ENCODE data around the gene MARCKS.

The MARCKS gene

DNA sequence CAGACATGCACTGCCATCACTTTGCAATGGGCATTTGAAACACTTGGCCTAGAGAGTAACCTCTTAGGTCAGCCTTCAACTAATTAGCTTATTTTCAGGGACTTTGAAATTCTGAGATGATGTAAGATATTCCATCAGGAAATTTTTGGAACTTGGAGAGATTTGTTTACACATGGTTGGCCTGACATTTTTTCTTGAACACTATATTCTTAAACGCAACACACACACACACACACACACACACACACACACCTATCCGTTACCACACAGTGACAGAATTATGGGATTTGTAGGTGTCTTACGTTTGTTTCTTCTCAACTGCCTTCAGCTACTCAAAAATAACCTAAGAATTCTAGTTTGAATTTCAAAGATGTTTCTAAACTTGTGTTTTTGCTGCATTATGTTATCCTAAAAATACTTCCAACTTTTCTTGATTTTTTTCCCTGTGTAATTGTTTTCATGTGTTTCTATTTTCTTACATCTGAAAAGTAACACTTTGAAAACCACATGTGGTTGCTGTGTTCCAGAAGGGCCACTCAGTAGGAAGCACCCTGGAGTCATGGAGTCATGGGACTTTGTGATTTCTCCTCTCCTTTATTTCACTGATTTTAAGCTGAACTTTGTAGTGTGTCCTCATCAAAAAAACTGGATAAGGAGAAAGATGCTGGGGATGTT is 31.9 kb downstream of the MARCKS start (continued):
- no peak for TF ChIP-seq ZNF2 (tag by site-specific recombination; IDR thresholded peaks at IDR 0.05)
- TF ChIP-seq, protein P1, sequence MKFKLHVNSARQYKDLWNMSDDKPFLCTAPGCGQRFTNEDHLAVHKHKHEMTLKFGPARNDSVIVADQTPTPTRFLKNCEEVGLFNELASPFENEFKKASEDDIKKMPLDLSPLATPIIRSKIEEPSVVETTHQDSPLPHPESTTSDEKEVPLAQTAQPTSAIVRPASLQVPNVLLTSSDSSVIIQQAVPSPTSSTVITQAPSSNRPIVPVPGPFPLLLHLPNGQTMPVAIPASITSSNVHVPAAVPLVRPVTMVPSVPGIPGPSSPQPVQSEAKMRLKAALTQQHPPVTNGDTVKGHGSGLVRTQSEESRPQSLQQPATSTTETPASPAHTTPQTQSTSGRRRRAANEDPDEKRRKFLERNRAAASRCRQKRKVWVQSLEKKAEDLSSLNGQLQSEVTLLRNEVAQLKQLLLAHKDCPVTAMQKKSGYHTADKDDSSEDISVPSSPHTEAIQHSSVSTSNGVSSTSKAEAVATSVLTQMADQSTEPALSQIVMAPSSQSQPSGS (tag by site-specific recombination; IDR thresholded peaks at IDR 0.05; ENCODE audit: low read depth): no peak
- no peak for TF ChIP-seq ZNF521 (tag by site-specific recombination; IDR thresholded peaks at IDR 0.05)

DNA sequence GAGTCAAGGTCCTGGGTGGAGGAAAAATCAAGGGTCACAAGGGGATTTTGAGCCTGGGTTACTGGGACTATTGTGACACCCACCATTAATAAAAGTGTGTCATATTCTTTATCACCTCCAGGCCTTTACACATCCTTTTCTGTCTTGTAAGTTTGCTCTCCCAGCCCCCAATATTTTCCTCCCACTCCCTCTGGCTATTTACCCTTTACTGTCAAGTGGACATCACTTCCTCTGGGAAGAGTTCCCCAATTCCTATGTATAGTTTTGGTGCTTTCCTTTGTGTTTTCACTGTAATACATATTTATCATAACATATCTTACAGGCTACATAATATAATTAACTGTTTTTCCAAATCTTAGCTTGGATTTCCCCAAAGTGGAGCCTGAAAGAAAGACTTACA is 36.3 kb downstream of the MARCKS start:
- TF ChIP-seq ZNF37A (tag by site-specific recombination; IDR thresholded peaks at IDR 0.05): no peak
- TF ChIP-seq ZNF214 (tag by site-specific recombination; IDR thresholded peaks at IDR 0.05; ENCODE audit: borderline replicate concordance): no peak
- no peak for TF ChIP-seq ZFHX2 (tag by site-specific recombination; conservative IDR thresholded peaks at IDR 0.05)
- TF ChIP-seq GLI4 (tag by site-specific recombination; IDR thresholded peaks at IDR 0.05): no peak
- TF ChIP-seq SP2 (tag by site-specific recombination; IDR thresholded peaks at IDR 0.05): no peak
- no peak for TF ChIP-seq GFI1B (tag by site-specific recombination; IDR thresholded peaks at IDR 0.05)
- no peak for TF ChIP-seq ZNF416 (tag by site-specific recombination; IDR thresholded peaks at IDR 0.05)
- TF ChIP-seq ZNF133 (tag by site-specific recombination; IDR thresholded peaks at IDR 0.05): no peak
- TF ChIP-seq ZNF169 (tag by site-specific recombination; IDR thresholded peaks at IDR 0.05): no peak

DNA sequence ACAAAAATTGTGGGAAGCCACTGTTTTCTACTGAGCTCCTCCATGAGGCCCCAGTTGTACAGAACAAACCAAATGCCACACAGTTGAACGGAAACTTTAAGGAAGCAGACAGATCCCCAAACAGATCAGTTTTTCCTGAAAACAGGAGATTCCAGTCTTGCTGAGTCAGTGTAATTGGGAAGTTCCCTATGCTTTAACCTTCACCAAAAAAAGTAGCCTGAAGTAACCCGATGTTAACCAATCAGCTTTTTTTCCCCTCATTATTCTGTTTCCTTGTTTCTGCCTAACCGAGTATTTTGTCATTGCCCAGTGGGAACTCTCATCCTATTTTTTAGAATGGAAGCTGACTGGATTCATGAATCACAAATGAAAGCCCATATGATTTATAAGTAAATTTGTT is 36.7 kb downstream of the MARCKS start:
- Histone ChIP-seq H3K36me3 (ENCODE audit: control insufficient read depth in 2 of 2, insufficient read depth in 1 of 2, low read length in 2 of 2) (no peaks in the 10 kb centered on the region), H3K9me3 (ENCODE audit: control insufficient read depth, insufficient read depth, low read depth, low read length) (no peaks in the 10 kb centered on the region), H3K27ac (ENCODE audit: extremely low read depth, low read depth, low read length) (no peak overlapping the region), H3K4me1 (ENCODE audit: control insufficient read depth, insufficient read depth, low read length) (no peaks in the 10 kb centered on the region), H3K4me3 (ENCODE audit: low read depth, low read length) (no peak overlapping the region)
- POLR2A ChIA-PET: no interaction called here
- TF ChIP-seq, protein P2, sequence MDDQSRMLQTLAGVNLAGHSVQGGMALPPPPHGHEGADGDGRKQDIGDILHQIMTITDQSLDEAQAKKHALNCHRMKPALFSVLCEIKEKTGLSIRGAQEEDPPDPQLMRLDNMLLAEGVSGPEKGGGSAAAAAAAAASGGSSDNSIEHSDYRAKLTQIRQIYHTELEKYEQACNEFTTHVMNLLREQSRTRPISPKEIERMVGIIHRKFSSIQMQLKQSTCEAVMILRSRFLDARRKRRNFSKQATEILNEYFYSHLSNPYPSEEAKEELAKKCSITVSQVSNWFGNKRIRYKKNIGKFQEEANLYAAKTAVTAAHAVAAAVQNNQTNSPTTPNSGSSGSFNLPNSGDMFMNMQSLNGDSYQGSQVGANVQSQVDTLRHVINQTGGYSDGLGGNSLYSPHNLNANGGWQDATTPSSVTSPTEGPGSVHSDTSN (CRISPR knock-in tag; IDR thresholded peaks at IDR 0.05): no peak
- no peak for TF ChIP-seq ZNF776 (tag by site-specific recombination; IDR thresholded peaks at IDR 0.05; ENCODE audit: borderline replicate concordance)
- TF ChIP-seq ZNF302 (tag by site-specific recombination; IDR thresholded peaks at IDR 0.05; ENCODE audit: low read depth): no peak
- CTCF ChIA-PET: interaction anchor here (1.2 kb wide), 1 partner anchor 16 kb away, joined by 3 read pairs; no protein-coding TSS in a partner anchor

More for the DNA sequence above, 36.3 kb downstream of the MARCKS start:
- ChIA-PET POLR2A (no interaction called here), CTCF (interaction anchor here (1.2 kb wide), 1 partner anchor 16 kb away, joined by 3 read pairs; no protein-coding TSS in a partner anchor)
- Histone ChIP-seq H3K27ac (ENCODE audit: extremely low read depth, low read depth, low read length) (no peak overlapping the region), H3K4me1 (ENCODE audit: control insufficient read depth, insufficient read depth, low read length) (no peaks in the 10 kb centered on the region), H3K4me3 (ENCODE audit: low read depth, low read length) (no peak overlapping the region), H3K9me3 (ENCODE audit: control insufficient read depth, insufficient read depth, low read depth, low read length) (no peaks in the 10 kb centered on the region), H3K36me3 (ENCODE audit: control insufficient read depth in 2 of 2, insufficient read depth in 1 of 2, low read length in 2 of 2) (no peaks in the 10 kb centered on the region)

DNA sequence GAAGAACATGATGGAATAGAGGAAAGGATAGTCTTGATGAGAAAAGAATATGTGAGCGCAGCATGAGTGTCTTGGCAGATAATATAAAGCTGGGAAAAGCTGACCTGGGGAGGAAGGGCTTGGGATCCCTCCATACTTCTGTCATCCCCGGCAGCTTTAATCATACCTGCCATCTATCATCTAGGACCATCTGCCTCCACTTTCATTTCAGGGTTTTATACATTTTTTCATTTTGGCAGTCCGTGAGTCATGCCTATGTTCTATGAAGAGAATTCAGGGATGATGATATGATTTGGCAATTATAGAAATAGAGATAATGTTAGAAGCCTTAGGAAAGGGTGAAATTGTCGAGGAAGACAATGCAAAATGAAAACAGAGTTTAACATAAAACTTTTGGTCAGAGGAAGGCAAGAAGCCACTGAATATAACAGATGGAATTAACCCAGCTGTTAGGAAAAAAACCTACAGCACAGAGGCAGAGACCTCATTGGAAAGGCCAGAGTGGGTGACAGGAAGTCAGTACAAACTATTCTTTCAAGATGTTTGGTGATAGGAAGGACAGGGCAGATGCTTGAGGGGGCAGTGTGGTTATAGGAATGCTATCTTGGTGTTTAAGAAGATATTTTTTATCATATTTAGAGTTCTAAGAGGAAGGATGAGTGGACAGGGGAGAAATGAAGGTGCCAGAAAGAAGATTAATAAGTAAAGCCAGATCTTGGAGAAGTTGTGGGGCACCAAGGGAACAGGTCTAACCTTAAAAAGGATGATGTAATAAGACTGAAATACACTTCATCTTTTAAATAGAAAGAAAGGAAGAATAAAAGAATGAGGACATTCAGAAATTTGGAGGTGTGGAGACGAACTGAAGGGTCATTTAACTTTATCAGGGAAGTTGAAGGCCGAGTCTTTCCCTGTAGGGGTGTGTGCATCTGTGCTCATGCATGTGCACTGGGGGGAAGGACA is 37.8 kb downstream of the MARCKS start:
- Histone ChIP-seq H3K36me3 (ENCODE audit: control insufficient read depth in 2 of 2, insufficient read depth in 1 of 2, low read length in 2 of 2) (no peaks in the 10 kb centered on the region), H3K4me3 (ENCODE audit: low read depth, low read length) (no peak overlapping the region), H3K27ac (ENCODE audit: extremely low read depth, low read depth, low read length) (no peak overlapping the region), H3K9me3 (ENCODE audit: control insufficient read depth, insufficient read depth, low read depth, low read length) (no peaks in the 10 kb centered on the region), H3K4me1 (ENCODE audit: control insufficient read depth, insufficient read depth, low read length) (no peaks in the 10 kb centered on the region)
- ChIA-PET CTCF (interaction anchor here (1.3 kb wide), 1 partner anchor 15 kb away, joined by 3 read pairs; no protein-coding TSS in a partner anchor), POLR2A (no interaction called here)
- no peak for TF ChIP-seq ZNF48 (tag by site-specific recombination; IDR thresholded peaks at IDR 0.05)
- TF ChIP-seq, protein P3, sequence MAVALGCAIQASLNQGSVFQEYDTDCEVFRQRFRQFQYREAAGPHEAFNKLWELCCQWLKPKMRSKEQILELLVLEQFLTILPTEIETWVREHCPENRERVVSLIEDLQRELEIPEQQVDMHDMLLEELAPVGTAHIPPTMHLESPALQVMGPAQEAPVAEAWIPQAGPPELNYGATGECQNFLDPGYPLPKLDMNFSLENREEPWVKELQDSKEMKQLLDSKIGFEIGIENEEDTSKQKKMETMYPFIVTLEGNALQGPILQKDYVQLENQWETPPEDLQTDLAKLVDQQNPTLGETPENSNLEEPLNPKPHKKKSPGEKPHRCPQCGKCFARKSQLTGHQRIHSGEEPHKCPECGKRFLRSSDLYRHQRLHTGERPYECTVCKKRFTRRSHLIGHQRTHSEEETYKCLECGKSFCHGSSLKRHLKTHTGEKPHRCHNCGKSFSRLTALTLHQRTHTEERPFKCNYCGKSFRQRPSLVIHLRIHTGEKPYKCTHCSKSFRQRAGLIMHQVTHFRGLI (tag by site-specific recombination; IDR thresholded peaks at IDR 0.05): no peak
- no peak for TF ChIP-seq ZNF146 (tag by site-specific recombination; IDR thresholded peaks at IDR 0.05)
- TF ChIP-seq ZNF707 (tag by site-specific recombination; IDR thresholded peaks at IDR 0.05): no peak
- TF ChIP-seq ZBTB7A (tag by site-specific recombination; IDR thresholded peaks at IDR 0.05; ENCODE audit: low read depth): no peak
- no peak for TF ChIP-seq KLF9 (tag by site-specific recombination; IDR thresholded peaks at IDR 0.05; ENCODE audit: low read depth)
- no peak for TF ChIP-seq ZNF785 (tag by site-specific recombination; IDR thresholded peaks at IDR 0.05)
- TF ChIP-seq, protein P4, sequence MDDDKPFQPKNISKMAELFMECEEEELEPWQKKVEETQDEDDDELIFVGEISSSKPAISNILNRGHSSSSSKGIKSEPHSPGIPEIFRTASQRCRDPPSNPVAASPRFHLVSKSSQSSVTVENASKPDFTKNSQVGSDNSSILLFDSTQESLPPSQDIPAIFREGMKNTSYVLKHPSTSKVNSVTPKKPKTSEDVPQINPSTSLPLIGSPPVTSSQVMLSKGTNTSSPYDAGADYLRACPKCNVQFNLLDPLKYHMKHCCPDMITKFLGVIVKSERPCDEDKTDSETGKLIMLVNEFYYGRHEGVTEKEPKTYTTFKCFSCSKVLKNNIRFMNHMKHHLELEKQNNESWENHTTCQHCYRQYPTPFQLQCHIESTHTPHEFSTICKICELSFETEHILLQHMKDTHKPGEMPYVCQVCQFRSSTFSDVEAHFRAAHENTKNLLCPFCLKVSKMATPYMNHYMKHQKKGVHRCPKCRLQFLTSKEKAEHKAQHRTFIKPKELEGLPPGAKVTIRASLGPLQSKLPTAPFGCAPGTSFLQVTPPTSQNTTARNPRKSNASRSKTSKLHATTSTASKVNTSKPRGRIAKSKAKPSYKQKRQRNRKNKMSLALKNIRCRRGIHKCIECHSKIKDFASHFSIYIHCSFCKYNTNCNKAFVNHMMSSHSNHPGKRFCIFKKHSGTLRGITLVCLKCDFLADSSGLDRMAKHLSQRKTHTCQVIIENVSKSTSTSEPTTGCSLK (tag by site-specific recombination; IDR thresholded peaks at IDR 0.05): no peak
